GM12865 (cell line): Measurements from ENCODE around the gene GPR62.
A peak's percentile ranks its signal among the peaks of the same experiment; 100 is the strongest.

Source experiments
- DNase-seq: peaks from one replicate; pipeline ENCODE4 v3.0.0; 2010; ENCODE audit warnings: low read depth
- H3K4me3 ChIP-seq: 2 replicates; pipeline ENCODE4 v1.5.1; 2011; ENCODE audit warnings: mild to moderate bottlenecking, low read depth, low read length, control low read depth
- CTCF ChIP-seq: IDR thresholded peaks from 2 replicates; pipeline ENCODE4 v1.5.1; 2011; ENCODE audit warnings: low read length, control low read depth, low read depth, inconsistent platforms; ENCODE audit not compliant: insufficient read depth; ENCODE audit errors: missing control alignments

GPR62 gene

DNA sequence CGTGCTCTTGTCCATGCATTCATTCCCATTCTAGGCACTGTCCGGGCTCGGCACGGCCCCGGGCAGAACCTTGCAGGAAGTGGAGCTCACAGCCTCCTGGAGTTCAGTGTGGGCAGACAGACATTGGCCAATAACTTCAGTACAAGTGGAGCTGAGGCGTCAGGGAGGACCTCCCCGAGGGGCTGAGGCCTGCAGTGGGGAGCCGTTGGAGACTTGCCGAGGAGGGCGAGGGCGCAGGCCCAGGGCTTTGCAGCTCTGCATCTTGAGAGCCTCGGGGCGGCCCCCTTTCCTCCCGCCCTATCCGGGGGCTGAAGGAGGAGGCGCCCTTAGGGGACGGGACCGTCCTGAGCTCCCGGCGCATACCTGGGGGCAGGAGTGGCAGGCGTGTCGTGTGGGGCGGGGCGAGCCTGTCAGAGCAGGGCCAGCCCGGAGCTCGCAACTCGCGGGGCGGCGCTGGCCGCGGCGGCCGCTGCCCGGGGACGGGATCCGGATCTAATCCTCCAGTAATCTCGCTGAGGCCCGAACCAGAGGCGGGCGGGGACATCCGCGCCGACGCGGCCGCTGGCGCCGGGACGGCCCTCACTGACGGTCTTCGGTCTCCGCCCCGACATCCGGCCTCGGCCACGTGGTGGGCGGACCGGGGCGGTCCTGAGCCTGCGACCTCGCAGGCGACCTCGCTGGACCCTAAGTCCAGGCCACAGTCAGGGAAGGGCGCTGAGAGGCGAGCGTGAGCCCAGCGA, 27.8 kb downstream of the GPR62 start, which contains the start of gene ACY1:
TSS of gene ACY1 (plus strand) at position 698 of the 740 bp plus-strand sequence. CDS start 530 bp downstream, outside the sequence.
- peak within 1 kb of the TSS; percentile 98 for H3K4me3 ChIP-seq
- peak; percentile 89 for DNase-seq
- no peak for TF ChIP-seq CTCF

DNA sequence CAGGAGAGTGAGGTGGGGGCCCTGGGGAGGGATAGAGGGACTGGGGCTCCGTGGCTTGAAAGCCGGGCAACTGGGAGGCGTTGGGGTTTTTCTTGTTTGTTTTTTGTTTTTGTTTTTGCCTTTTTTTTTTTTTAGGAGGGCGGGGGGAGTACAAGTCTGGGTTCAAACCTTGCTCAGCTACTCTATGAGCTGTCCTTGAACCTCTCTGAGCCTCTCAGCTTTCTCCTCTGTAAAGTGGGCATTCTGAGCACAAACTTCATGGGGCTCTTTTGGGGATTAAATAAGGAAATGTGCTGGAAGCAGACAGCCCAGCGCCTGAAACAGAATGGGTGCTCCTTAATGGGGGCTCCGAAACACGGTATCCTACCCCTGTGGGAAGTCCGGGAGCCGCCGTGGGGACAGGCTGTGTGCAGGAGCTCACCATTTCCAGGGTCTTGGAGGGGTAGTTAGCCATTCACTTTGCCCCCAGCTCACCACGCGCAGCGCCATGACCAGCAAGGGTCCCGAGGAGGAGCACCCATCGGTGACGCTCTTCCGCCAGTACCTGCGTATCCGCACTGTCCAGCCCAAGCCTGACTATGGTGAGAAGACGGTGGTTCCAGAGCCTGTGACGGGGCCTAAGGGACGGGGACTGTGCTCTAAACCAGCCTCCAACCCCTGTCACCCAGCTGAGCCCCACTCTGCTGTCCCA, 28.5 kb downstream of the GPR62 start:
- TF ChIP-seq CTCF, result no peak
- peak overlapping the region; percentile 98 for H3K4me3 ChIP-seq
- DNase-seq, result no peak

- H3K4me3 ChIP-seq, result no peak overlapping the region
- TF ChIP-seq CTCF, result no peak
- DNase-seq, result no peak
Observed at GRCh38 chr3:51984269-51984647, 29.1 kb downstream of the GPR62 start.

DNA sequence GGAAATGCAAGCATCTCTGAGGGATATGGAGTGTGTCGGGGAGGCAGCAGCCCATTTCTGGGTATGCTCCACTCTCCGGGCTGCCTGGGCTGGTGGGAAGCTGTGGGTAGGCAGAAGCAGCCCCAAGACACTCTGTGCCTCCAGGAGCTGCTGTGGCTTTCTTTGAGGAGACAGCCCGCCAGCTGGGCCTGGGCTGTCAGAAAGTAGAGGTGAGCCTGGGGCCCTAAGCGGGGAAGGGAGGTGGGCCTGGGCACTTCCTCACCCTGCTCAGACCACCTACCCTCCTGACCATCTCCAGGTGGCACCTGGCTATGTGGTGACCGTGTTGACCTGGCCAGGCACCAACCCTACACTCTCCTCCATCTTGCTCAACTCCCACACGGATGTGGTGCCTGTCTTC, 29.9 kb downstream of the GPR62 start:
- no peak for DNase-seq
- TF ChIP-seq CTCF, result no peak
- H3K4me3 ChIP-seq, result no peak overlapping the region

- no peak overlapping the region for H3K4me3 ChIP-seq
- no peak for TF ChIP-seq CTCF
- DNase-seq, result no peak
Observed at GRCh38 chr3:51986010-51986947, 31.1 kb downstream of the GPR62 start.

GRCh38 chr3:51987568-51987967, 32.4 kb downstream of the GPR62 start:
- H3K4me3 ChIP-seq, result no peak overlapping the region
- no peak for TF ChIP-seq CTCF
- no peak for DNase-seq
